HG03439 (cell line): ENCODE data around the gene ZDHHC11.
"Not testable (repeated sequence)": the region's sequence is repeated elsewhere in the genome, so short reads cannot be mapped to it uniquely, and the experiment has no call there.

Experiments
- ATAC-seq: cut with Tn5 transposase; IDR thresholded peaks from one replicate; pipeline ENCODE4 v1.9.1; 2021; ENCODE audit warnings: mild to moderate bottlenecking, moderate library complexity; ENCODE audit not compliant: unreplicated experiment

ZDHHC11 gene

GRCh38 chr5:880816-881550 lies 30.2 kb upstream of the ZDHHC11 start:
- ATAC-seq: no peak

- not testable (repeated sequence) for ATAC-seq
These were observed 27.9 kb upstream of the ZDHHC11 start for GRCh38 chr5:878677-879076.

- ATAC-seq: no peak
These were observed 27.3 kb upstream of the ZDHHC11 start for GRCh38 chr5:878125-878524.

GRCh38 chr5:876398-877365 lies 25.9 kb upstream of the ZDHHC11 start:
- ATAC-seq: no peak

GRCh38 chr5:875931-876330 lies 25.1 kb upstream of the ZDHHC11 start:
- ATAC-seq: no peak

GRCh38 chr5:873328-873727 lies 22.5 kb upstream of the ZDHHC11 start:
- no peak for ATAC-seq

GRCh38 chr5:872301-872700 lies 21.5 kb upstream of the ZDHHC11 start:
- no peak for ATAC-seq

- ATAC-seq: no peak
These were observed 21.0 kb upstream of the ZDHHC11 start for GRCh38 chr5:871596-872298.

GRCh38 chr5:870956-871355 lies 20.2 kb upstream of the ZDHHC11 start:
- ATAC-seq: no peak

GRCh38 chr5:868428-869135 lies 17.8 kb upstream of the ZDHHC11 start:
- no peak for ATAC-seq

GRCh38 chr5:867300-867870 lies 16.6 kb upstream of the ZDHHC11 start:
- no peak for ATAC-seq

- ATAC-seq: no peak
These were observed 15.0 kb upstream of the ZDHHC11 start for GRCh38 chr5:865771-866170.

GRCh38 chr5:865168-865521 lies 14.4 kb upstream of the ZDHHC11 start:
- no peak for ATAC-seq

- ATAC-seq: no peak
These were observed 13.8 kb upstream of the ZDHHC11 start for GRCh38 chr5:864492-865167.

GRCh38 chr5:863244-863805 lies 12.5 kb upstream of the ZDHHC11 start:
- ATAC-seq: no peak

GRCh38 chr5:862367-863243 lies 11.8 kb upstream of the ZDHHC11 start:
- ATAC-seq: no peak

GRCh38 chr5:861442-862366 lies 10.9 kb upstream of the ZDHHC11 start:
- ATAC-seq: no peak
